Measurements from ENCODE around the gene ABAT.

Gene ABAT

DNA sequence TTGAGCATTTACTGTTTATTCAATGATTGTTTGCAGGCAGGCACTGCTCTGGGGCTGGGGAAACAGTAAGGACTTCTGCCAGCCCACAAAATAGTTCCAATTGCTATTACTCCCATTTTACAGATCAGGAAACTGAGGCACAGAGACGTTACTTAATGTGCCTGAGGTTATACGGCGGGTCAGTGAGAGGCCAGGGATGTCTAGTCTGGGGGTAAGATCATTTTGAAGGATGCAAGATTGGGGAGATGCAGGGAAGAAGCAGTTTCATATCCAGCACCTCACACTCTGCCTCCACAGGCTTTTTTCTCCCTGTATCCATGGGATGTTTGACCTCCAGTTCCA is 46.5 kb downstream of the ABAT start:
- Histone ChIP-seq H3K27ac (ENCODE audit: low read length) (no peak overlapping the region), H3K4me3 (ENCODE audit: low read length) (no peak overlapping the region), H3K9ac (ENCODE audit: low read length) (no peak overlapping the region), H3K27me3 (ENCODE audit: low read depth, low read length) (no peaks in the 10 kb centered on the region; the same call in 1 of the 2 replicates), H4K20me1 (ENCODE audit: insufficient read depth, low read length) (no peaks in the 10 kb centered on the region), H3K36me3 (replicated peaks; ENCODE audit: low read depth, low read length) (no peaks in the 10 kb centered on the region), H3K9me3 (ENCODE audit: insufficient read depth, low read length) (no peaks in the 10 kb centered on the region), H3K4me1 (ENCODE audit: low read length) (peaks cover 10% of the 10 kb centered on the region; the same call in 1 of the 2 replicates), H3K4me2 (ENCODE audit: low read length) (no peak overlapping the region), H2AFZ (ENCODE audit: low read depth, low read length) (no peak overlapping the region), H3K79me2 (ENCODE audit: low read length) (no peaks in the 10 kb centered on the region)
- no peak for TF ChIP-seq EZH2phosphoT487 (IDR thresholded peaks at IDR 0.05; ENCODE audit: low read depth)
- TF ChIP-seq, protein P1, sequence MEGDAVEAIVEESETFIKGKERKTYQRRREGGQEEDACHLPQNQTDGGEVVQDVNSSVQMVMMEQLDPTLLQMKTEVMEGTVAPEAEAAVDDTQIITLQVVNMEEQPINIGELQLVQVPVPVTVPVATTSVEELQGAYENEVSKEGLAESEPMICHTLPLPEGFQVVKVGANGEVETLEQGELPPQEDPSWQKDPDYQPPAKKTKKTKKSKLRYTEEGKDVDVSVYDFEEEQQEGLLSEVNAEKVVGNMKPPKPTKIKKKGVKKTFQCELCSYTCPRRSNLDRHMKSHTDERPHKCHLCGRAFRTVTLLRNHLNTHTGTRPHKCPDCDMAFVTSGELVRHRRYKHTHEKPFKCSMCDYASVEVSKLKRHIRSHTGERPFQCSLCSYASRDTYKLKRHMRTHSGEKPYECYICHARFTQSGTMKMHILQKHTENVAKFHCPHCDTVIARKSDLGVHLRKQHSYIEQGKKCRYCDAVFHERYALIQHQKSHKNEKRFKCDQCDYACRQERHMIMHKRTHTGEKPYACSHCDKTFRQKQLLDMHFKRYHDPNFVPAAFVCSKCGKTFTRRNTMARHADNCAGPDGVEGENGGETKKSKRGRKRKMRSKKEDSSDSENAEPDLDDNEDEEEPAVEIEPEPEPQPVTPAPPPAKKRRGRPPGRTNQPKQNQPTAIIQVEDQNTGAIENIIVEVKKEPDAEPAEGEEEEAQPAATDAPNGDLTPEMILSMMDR (IDR thresholded peaks at IDR 0.05; ENCODE audit: low read depth, low read length), result no peak

DNA sequence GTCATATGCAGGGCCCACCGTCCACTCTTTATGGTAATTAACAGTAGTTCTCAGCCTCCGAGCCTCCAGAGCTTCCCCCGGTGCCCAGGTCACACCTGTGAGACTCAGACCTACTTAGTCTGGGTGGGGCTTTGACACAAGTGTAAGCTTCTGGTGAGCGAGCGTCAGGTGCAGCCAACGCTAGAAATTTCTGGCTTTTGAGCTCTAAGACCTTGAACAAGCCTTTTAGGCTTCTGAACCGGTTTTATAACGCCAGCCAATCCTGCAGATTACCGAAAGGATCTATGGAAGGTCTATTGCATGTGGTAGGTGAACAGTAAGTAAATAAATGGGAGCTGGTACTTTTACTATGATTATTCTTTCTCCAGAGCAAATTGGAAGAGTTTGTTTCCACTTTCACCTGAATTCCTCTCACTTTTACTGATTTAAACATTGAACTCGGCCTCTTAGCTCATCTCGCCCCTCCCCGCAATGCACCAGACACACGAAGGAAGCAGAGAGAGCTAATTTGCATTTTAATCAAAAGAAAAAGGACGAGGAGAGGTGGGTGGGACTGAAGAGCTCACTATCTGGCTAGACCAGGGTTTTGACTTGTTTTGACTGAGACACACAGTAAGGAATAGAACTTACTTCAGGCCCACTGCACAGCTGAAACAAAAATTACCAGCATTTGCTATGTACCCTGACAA is 47.1 kb downstream of the ABAT start:
- H3K27ac ChIP-seq (ENCODE audit: low read length), result no peak overlapping the region
- TF ChIP-seq, protein P1 (IDR thresholded peaks at IDR 0.05; ENCODE audit: low read depth, low read length), result no peak
- no peak for TF ChIP-seq EZH2phosphoT487 (IDR thresholded peaks at IDR 0.05; ENCODE audit: low read depth)
- no peaks in the 10 kb centered on the region for H4K20me1 ChIP-seq (ENCODE audit: insufficient read depth, low read length)
- H2AFZ ChIP-seq (ENCODE audit: low read depth, low read length), result no peak overlapping the region
- H3K36me3 ChIP-seq (replicated peaks; ENCODE audit: low read depth, low read length), result no peaks in the 10 kb centered on the region
- H3K4me2 ChIP-seq (ENCODE audit: low read length), result no peak overlapping the region
- H3K4me3 ChIP-seq (ENCODE audit: low read length), result no peak overlapping the region
- no peaks in the 10 kb centered on the region for H3K9me3 ChIP-seq (ENCODE audit: insufficient read depth, low read length)
- peaks cover 10% of the 10 kb centered on the region; the same call in 1 of the 2 replicates for H3K4me1 ChIP-seq (ENCODE audit: low read length)
- H3K27me3 ChIP-seq (ENCODE audit: low read depth, low read length), result no peaks in the 10 kb centered on the region; the same call in 1 of the 2 replicates
- H3K9ac ChIP-seq (ENCODE audit: low read length), result no peak overlapping the region
- no peaks in the 10 kb centered on the region for H3K79me2 ChIP-seq (ENCODE audit: low read length)

DNA sequence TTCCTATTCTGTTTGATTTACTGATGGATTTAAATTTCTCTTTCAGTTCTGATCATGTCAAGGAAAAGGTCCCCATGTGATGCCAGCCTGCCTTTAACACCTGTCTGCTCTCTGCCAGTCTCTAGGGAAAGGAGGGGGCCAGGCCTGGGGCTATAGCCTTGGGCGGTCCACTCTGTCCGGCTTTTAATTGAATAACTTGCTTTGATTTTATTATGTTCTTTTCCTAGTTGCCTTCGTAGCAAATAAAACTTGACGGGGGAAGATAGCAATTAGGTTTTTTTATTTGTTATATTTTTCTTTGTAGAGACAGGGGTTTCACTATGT is 47.6 kb downstream of the ABAT start:
- Histone ChIP-seq H3K27me3 (ENCODE audit: low read depth, low read length) (peaks cover 5% of the 10 kb centered on the region; the same call in 1 of the 2 replicates), H3K27ac (ENCODE audit: low read length) (no peak overlapping the region), H3K79me2 (ENCODE audit: low read length) (no peaks in the 10 kb centered on the region), H3K4me1 (ENCODE audit: low read length) (peaks cover 10% of the 10 kb centered on the region; the same call in 1 of the 2 replicates), H4K20me1 (ENCODE audit: insufficient read depth, low read length) (no peaks in the 10 kb centered on the region), H3K9me3 (ENCODE audit: insufficient read depth, low read length) (no peaks in the 10 kb centered on the region), H3K4me2 (ENCODE audit: low read length) (no peak overlapping the region), H3K36me3 (replicated peaks; ENCODE audit: low read depth, low read length) (no peaks in the 10 kb centered on the region), H3K4me3 (ENCODE audit: low read length) (no peak overlapping the region), H2AFZ (ENCODE audit: low read depth, low read length) (no peak overlapping the region), H3K9ac (ENCODE audit: low read length) (no peak overlapping the region)
- TF ChIP-seq, protein P1 (IDR thresholded peaks at IDR 0.05; ENCODE audit: low read depth, low read length), result no peak
- TF ChIP-seq EZH2phosphoT487 (IDR thresholded peaks at IDR 0.05; ENCODE audit: low read depth), result no peak

DNA sequence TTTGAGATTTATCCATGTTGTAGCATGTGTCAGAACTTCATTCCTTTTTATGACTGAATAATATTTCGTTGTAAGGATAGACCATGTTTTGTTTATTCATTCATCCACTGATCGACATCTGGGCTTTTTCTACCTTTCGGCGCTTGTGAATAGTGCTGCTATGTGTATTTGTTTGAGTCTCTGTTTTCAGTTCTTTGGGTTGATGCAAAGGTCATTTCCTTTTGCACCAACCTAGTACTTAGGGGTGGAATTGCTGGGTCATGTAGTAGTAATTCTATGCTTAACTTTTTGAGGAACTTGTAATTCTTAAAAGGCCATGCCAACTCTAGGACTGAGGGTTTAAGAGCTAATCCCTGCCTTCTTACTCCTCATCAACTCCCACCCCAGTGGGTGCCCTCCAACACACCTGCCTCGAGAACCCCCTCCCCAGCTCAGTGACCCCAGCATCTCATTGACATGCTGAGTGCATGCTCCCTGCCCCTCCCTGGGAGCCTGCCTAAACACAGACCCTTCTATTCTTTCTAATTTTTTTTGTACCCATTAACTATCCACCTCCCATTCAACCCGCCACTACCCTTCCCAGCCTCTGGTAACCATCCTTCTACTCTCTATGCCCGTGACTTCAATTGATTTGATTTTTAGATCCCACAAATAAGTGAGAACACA is 51.2 kb downstream of the ABAT start:
- H3K79me2 ChIP-seq (ENCODE audit: low read length), result no peaks in the 10 kb centered on the region
- H3K9ac ChIP-seq (ENCODE audit: low read length), result no peak overlapping the region
- no peak overlapping the region for H3K27ac ChIP-seq (ENCODE audit: low read length)
- TF ChIP-seq, protein P1 (IDR thresholded peaks at IDR 0.05; ENCODE audit: low read depth, low read length), result no peak
- no peak for TF ChIP-seq EZH2phosphoT487 (IDR thresholded peaks at IDR 0.05; ENCODE audit: low read depth)
- H3K4me2 ChIP-seq (ENCODE audit: low read length), result no peak overlapping the region
- no peaks in the 10 kb centered on the region for H4K20me1 ChIP-seq (ENCODE audit: insufficient read depth, low read length)
- H3K36me3 ChIP-seq (replicated peaks; ENCODE audit: low read depth, low read length), result no peaks in the 10 kb centered on the region
- no peaks in the 10 kb centered on the region for H3K9me3 ChIP-seq (ENCODE audit: insufficient read depth, low read length)
- no peak overlapping the region for H2AFZ ChIP-seq (ENCODE audit: low read depth, low read length)
- peaks cover 17% of the 10 kb centered on the region for H3K27me3 ChIP-seq (ENCODE audit: low read depth, low read length)
- H3K4me1 ChIP-seq (ENCODE audit: low read length), result peaks cover 1% of the 10 kb centered on the region; the same call in 1 of the 2 replicates
- no peak overlapping the region for H3K4me3 ChIP-seq (ENCODE audit: low read length)
